T47D (cell line): ENCODE measurements around the gene ADGRL3.
A peak's percentile ranks its signal among the peaks of the same experiment; 100 is the strongest.
"Not testable (repeated sequence)": the region's sequence is repeated elsewhere in the genome, so short reads cannot be mapped to it uniquely, and the experiment has no call there.

Experiments
- DNase-seq, 2 experiments: peaks; one replicate each; pipeline versions ENCODE4 v3.0.0 to v3.0.0-alpha.2; 2011 to 2012; ENCODE audit warnings: low read depth in 1 of 2, low spot score in 1 of 2
- JUND ChIP-seq: IDR thresholded peaks from 2 replicates; pipeline ENCODE4 v1.6.1; 2012; ENCODE audit warnings: low read depth
- in situ Hi-C: cut with HindIII; loops from 2 replicates; pipeline ENCODE4 v1.10.0; 2016; ENCODE audit warnings: low sequenced_read_pairs, low pct_unique_long_range_greater_than_20kb

Gene ADGRL3

GRCh38 chr4:61473306-61473705 is 273.2 kb downstream of the ADGRL3 start:
- no peak for DNase-seq
- TF ChIP-seq JUND = no peak

GRCh38 chr4:61478340-61478739 is 278.2 kb downstream of the ADGRL3 start:
- in situ Hi-C loops = no loop called here
- no peak for DNase-seq
- TF ChIP-seq JUND = no peak

More at GRCh38 chr4:61473306-61473705, 273.2 kb downstream of the ADGRL3 start:
- in situ Hi-C loops = no loop called here

GRCh38 chr4:61485056-61485455 is 284.9 kb downstream of the ADGRL3 start:
- DNase-seq = no peak
- no peak for TF ChIP-seq JUND
- in situ Hi-C loops = no loop called here

- no peak for DNase-seq
- in situ Hi-C loops = no loop called here
- no peak for TF ChIP-seq JUND
These were observed 289.8 kb downstream of the ADGRL3 start for GRCh38 chr4:61489927-61490326.

GRCh38 chr4:61493041-61493440 is 292.9 kb downstream of the ADGRL3 start:
- TF ChIP-seq JUND = no peak
- in situ Hi-C loops = no loop called here
- DNase-seq = no peak

GRCh38 chr4:61493470-61493869 is 293.3 kb downstream of the ADGRL3 start:
- in situ Hi-C loops = no loop called here
- DNase-seq = no peak
- TF ChIP-seq JUND = no peak

- in situ Hi-C loops = no loop called here
- peak; percentile 2 to 33 for DNase-seq
- no peak for TF ChIP-seq JUND
These were observed 300.8 kb downstream of the ADGRL3 start for GRCh38 chr4:61500883-61501282.

- DNase-seq = no peak
- TF ChIP-seq JUND = no peak
- in situ Hi-C loops = no loop called here
These were observed 301.7 kb downstream of the ADGRL3 start for GRCh38 chr4:61501812-61502211.

GRCh38 chr4:61505773-61506685 is 305.9 kb downstream of the ADGRL3 start:
- TF ChIP-seq JUND = no peak

GRCh38 chr4:61507091-61507490 is 307.0 kb downstream of the ADGRL3 start:
- no peak for TF ChIP-seq JUND
- DNase-seq = no peak
- in situ Hi-C loops = no loop called here

More at GRCh38 chr4:61505773-61506685, 305.9 kb downstream of the ADGRL3 start:
- in situ Hi-C loops = no loop called here
- no peak for DNase-seq

- in situ Hi-C loops = not testable (repeated sequence)
- peak in 1 of 2 experiments; percentile 13 for DNase-seq
These were observed 309.7 kb downstream of the ADGRL3 start for GRCh38 chr4:61509721-61510241.

- TF ChIP-seq JUND = no peak
- in situ Hi-C loops = no loop called here
- DNase-seq = no peak
These were observed 311.8 kb downstream of the ADGRL3 start for GRCh38 chr4:61511716-61512488.

- DNase-seq = no peak
- in situ Hi-C loops = no loop called here
- TF ChIP-seq JUND = no peak
These were observed 314.9 kb downstream of the ADGRL3 start for GRCh38 chr4:61514991-61515390.
